RWPE1 (cell line): Measurements from ENCODE around the gene ARRDC1.

ENCODE experiments used
- CTCF ChIA-PET: fragments of 350-600 bp; sonication (Branson Sonifier 250); formaldehyde crosslinking; extraction: SDS; loops from one replicate; lab custom pipeline; 2021; lab: Yijun Ruan, JAX
- POLR2A ChIA-PET: fragments of 400-600 bp; formaldehyde crosslinking; extraction: SDS; loops from one replicate; lab custom pipeline; 2020; ENCODE audit warnings: antibody characterized with exemption; ENCODE audit not compliant: low non-redundant PET; lab: Yijun Ruan, JAX
- DNase-seq: peaks from one replicate; pipeline ENCODE4 v3.0.0; 2012; ENCODE audit warnings: low spot score
- H3K27ac ChIP-seq: fragments of 450-650 bp; 2 replicates; pipeline ENCODE4 v1.5.1; 2017
- CTCF ChIP-seq: fragments of 450-650 bp; conservative IDR thresholded peaks from 2 replicates; pipeline ENCODE4 v1.5.1; 2017; ENCODE audit warnings: low read depth, mild to moderate bottlenecking

ARRDC1 gene

DNA sequence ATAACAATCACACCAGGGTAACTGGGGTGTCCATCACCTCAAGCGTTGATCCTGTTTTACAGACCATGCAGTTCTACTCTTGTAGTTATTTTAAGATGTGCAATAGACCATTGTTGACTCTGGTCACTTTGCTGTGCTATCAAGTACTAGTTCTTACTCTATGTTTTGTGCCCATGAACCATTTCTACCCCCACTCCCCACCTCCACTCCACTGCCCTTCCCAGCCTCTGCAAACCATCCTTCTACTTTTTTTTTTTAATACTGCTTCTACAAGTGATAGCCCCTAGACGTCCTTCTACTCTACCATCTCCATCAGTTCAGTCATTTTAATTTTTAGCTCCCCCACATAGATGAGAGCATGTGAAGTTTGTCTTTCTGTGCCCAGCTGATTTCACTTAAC is 52.1 kb downstream of the ARRDC1 start:
- ChIA-PET POLR2A (interaction anchor here (0.6 kb wide), 1 partner anchor 16 kb away, joined by 3 read pairs; no protein-coding TSS in a partner anchor), CTCF (interaction anchor here (0.6 kb wide), 1 partner anchor 39 kb away, joined by 3 read pairs; no protein-coding TSS in a partner anchor)
- no peak for DNase-seq
- no peak overlapping the region for H3K27ac ChIP-seq
- no peak for TF ChIP-seq CTCF

DNA sequence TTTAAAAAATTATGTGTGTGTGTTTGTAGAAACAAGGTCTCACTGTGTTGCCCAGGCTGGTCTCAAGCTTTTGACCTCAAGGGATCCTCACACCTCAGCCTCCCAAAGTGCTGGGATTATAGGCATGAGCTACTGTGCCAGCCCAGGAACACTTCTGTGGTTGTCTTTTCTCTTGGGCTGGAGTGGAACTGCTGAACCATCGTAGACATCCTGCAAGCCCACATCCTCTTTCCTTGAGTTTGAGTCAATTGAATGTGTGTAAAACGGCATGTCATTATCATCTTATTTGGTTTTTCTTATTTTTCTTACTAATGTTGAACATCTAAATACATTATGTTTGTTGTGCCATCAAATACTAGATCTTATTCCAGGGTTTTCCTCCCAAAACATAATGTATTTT is 53.3 kb downstream of the ARRDC1 start:
- ChIA-PET POLR2A (no interaction called here), CTCF (interaction anchor here (0.6 to 1.1 kb wide), 2 partner anchors 8 to 42 kb away, joined by 4 to 5 read pairs; no protein-coding TSS in a partner anchor)
- no peak overlapping the region for H3K27ac ChIP-seq
- DNase-seq, result no peak
- TF ChIP-seq CTCF, result no peak

DNA sequence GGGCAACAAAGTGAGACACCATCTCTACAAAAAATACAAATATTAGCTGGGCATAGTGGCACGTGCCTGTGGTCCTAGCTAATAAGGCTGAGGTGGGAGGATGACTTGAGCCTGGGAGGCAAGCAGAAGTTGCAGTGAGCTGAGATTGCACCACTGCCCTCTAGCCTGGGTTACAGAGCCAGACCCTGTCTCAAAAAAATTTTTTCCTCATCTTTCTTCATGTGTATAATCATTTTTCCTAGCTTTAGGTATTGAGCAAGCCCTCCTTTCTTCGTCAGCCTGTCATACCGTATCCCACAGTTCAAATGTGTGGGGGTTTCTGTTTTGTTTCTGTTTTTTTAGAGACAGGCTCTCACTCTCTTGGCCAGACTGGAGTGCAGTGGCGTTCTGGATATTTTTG is 54.7 kb downstream of the ARRDC1 start:
- DNase-seq, result no peak
- POLR2A ChIA-PET, result no interaction called here
- CTCF ChIA-PET, result no interaction called here
- H3K27ac ChIP-seq, result no peak overlapping the region
- TF ChIP-seq CTCF, result no peak

GRCh38 chr9:137663584-137663983 is 58.1 kb downstream of the ARRDC1 start:
- no peak for TF ChIP-seq CTCF

DNA sequence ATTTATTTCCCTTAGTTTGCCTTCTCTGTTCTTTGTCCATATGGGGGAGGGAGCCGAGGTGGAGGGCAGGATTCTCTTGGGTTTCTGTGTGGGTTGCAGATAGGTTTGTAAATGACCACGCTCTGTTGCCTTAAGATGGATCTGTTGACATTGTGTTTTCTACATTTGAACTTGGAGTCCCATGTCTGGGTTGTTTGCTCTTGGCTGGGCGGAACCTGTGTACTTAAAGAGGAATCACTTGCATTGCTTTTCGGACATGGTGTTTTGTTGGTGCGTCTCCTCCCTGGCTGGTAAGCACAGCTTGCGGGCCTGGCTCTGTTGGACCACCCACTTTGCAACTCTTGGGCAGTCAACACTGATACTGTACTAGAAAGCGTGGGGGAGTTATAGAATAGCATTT is 59.2 kb downstream of the ARRDC1 start:
- no peak for DNase-seq
- TF ChIP-seq CTCF, result no peak
- ChIA-PET POLR2A (interaction anchor here (0.6 kb wide), 1 partner anchor 969 kb away, joined by 3 read pairs; no protein-coding TSS in a partner anchor), CTCF (interaction anchor here (0.6 kb wide), 1 partner anchor 22 kb away, joined by 3 read pairs; no protein-coding TSS in a partner anchor)
- no peak overlapping the region for H3K27ac ChIP-seq

More at GRCh38 chr9:137663584-137663983, 58.1 kb downstream of the ARRDC1 start:
- no peak for DNase-seq
- no peak overlapping the region for H3K27ac ChIP-seq
- POLR2A ChIA-PET, result no interaction called here
- CTCF ChIA-PET, result no interaction called here
